ENCODE data around the gene EFCAB11.

DNA sequence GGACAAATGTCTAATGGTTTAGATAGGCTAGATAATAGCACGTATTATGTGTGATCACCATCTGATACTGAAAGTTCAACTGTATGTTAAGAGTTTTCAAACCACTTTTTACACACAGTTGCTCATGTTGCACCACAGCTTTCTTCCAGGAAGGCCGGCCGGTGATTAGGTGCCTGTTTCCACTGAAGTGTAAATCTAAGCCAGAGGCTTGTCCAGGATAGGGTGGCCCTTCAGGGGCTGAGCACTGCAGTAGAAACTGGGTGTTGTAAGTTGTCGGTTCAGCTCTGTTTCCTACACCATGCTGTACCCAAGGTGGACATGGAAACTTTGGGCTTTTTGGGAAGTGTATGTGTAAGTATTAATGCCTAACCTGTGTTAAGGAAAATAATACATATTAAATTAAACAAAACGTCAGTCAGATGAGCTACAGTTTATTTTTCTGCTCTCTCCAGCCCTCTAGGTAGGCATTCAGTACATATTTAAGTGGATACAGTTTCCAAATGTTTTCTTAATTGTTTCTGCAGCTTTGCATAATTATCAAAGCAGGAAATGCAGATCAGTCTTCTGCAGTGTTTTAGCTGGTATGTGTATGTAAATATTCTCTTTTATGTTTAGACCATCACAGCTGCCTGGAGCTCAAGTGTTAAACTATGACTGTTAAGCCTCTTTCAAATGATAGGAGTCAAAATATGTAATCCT is 32.1 kb upstream of the EFCAB11 start:
- TF ChIP-seq CTCF (IDR thresholded peaks at IDR 0.05) (no peak), EZH2 (IDR thresholded peaks at IDR 0.05; ENCODE audit: borderline replicate concordance, insufficient read depth, low read depth, low read length, poor library complexity, severe bottlenecking) (no peak)

All from B cell (primary cell).